H1 (cell line): ENCODE measurements around the gene NR5A2. TPM values are rescaled to one million over a fixed set of nuclear protein-coding genes. Genes with fewer than 3 reads are reported as not detected.
A peak's percentile ranks its signal among the peaks of the same experiment; 100 is the strongest.

Source experiments
- CTCF ChIA-PET: fragments of 300-600 bp; sonication (Branson Sonifier 250); formaldehyde crosslinking; loops from one replicate; lab custom pipeline; 2021; ENCODE audit not compliant: partially characterized antibody; lab: Charles Lee
- POLR2A ChIA-PET: fragments of 300-600 bp; sonication (Branson Sonifier 250); formaldehyde crosslinking; loops from one replicate; lab custom pipeline; 2021; ENCODE audit warnings: inconsistent platforms; ENCODE audit not compliant: partially characterized antibody; lab: Charles Lee
- DNase-seq, 2 experiments: peaks; one replicate each; pipeline versions ENCODE4 v3.0.0 to v3.0.0-alpha.2; 2010 to 2022; ENCODE audit warnings: low spot score in 2 of 2, low read depth in 1 of 2, mixed read lengths in 1 of 2
- FAIRE-seq: peaks from 2 replicates; lab custom pipeline; 2011; peaks lifted over from hg19 to GRCh38; lab: Jason Lieb, UNC
- H2AFZ ChIP-seq: 2 replicates; pipeline ENCODE4 v1.8.1; 2012; ENCODE audit warnings: low read length, inconsistent platforms
- H2AK5ac ChIP-seq: 2 replicates; pipeline ENCODE4 v1.6.1; 2013; ENCODE audit warnings: low read depth, low read length
- H2BK120ac ChIP-seq: replicated peaks from 2 replicates; pipeline ENCODE3; 2013; ENCODE audit warnings: low read depth, low read length, inconsistent platforms
- H2BK12ac ChIP-seq: 2 replicates; pipeline ENCODE4 v1.6.1; 2013; ENCODE audit warnings: low read depth, low read length
- H2BK15ac ChIP-seq: 2 replicates; pipeline ENCODE4 v1.6.1; 2013; ENCODE audit warnings: low read length
- H2BK20ac ChIP-seq: 2 replicates; pipeline ENCODE4 v1.6.1; 2013; ENCODE audit warnings: low read length
- H2BK5ac ChIP-seq: 2 replicates; pipeline ENCODE4 v1.6.1; 2013; ENCODE audit warnings: low read depth, low read length
- H3K14ac ChIP-seq: 2 replicates; pipeline ENCODE4 v1.6.1; 2013; ENCODE audit warnings: inconsistent platforms; ENCODE audit not compliant: insufficient read length
- H3K18ac ChIP-seq: 2 replicates; pipeline ENCODE4 v1.6.1; 2013; ENCODE audit warnings: low read length; ENCODE audit errors: extremely low read depth
- H3K23ac ChIP-seq: 2 replicates; pipeline ENCODE4 v1.6.1; 2013; ENCODE audit warnings: inconsistent platforms; ENCODE audit not compliant: insufficient read length
- H3K23me2 ChIP-seq: 2 replicates; pipeline ENCODE4 v1.6.1; 2013; ENCODE audit warnings: low read depth, low read length
- H3K27ac ChIP-seq: 2 replicates; pipeline ENCODE4 v1.6.1; 2011; ENCODE audit warnings: low read depth, low read length, inconsistent platforms
- H3K27me3 ChIP-seq, 4 experiments: replicated peaks in 1 of 4; 1 replicate in 1 of 4; 2 replicates in 3 of 4; pipeline versions ENCODE4 v1.6.1 to v1.8.1; 2011 to 2013; ENCODE audit warnings: low read length in 3 of 4, mild to moderate bottlenecking in 3 of 4, inconsistent platforms in 2 of 4, mixed read lengths in 2 of 4, moderate library complexity in 1 of 4; ENCODE audit not compliant: control insufficient read depth in 3 of 4, insufficient read depth in 3 of 4; ENCODE audit errors: extremely low read depth in 1 of 4
- H3K36me3 ChIP-seq, 4 experiments: 2 replicates each; pipeline versions ENCODE4 v1.6.1 to v1.8.1; 2011 to 2013; ENCODE audit warnings: mild to moderate bottlenecking in 4 of 4, low read length in 3 of 4, moderate library complexity in 2 of 4, control low read depth in 1 of 4, inconsistent platforms in 1 of 4; ENCODE audit not compliant: insufficient read depth in 4 of 4, control insufficient read depth in 2 of 4
- H3K4ac ChIP-seq: replicated peaks from 2 replicates; pipeline ENCODE3; 2013; ENCODE audit warnings: low read length, low read depth, mixed read lengths, inconsistent platforms; ENCODE audit not compliant: insufficient read length
- H3K4me1 ChIP-seq, 4 experiments: replicated peaks in 1 of 4; 1 replicate in 1 of 4; 2 replicates in 3 of 4; pipeline versions ENCODE4 v1.6.1 to v1.8.1; 2011 to 2013; ENCODE audit warnings: low read length in 3 of 4, inconsistent platforms in 2 of 4, mixed read lengths in 1 of 4; ENCODE audit not compliant: insufficient read depth in 4 of 4, control insufficient read depth in 3 of 4
- H3K4me2 ChIP-seq, 2 experiments: 2 replicates each; pipeline versions ENCODE4 v1.6.1 to v1.8.1; 2011 to 2013; ENCODE audit warnings: low read depth in 2 of 2, low read length in 2 of 2, control low read depth in 1 of 2, inconsistent platforms in 1 of 2, mild to moderate bottlenecking in 1 of 2; ENCODE audit not compliant: insufficient read depth in 1 of 2
- H3K4me3 ChIP-seq, 4 experiments: fragments of 200-600, 300-600 bp in 1 of 4; sonication (generic), shearing (Covaris generic), sonication (Bioruptor Twin) in 1 of 4; 2 replicates each; pipeline versions ENCODE4 v1.5.1 to v1.8.1; 2011 to 2016; ENCODE audit warnings: low read length in 4 of 4, low read depth in 3 of 4, control low read depth in 2 of 4, inconsistent platforms in 2 of 4, mild to moderate bottlenecking in 2 of 4, mixed read lengths in 1 of 4, moderate library complexity in 1 of 4; ENCODE audit not compliant: insufficient read depth in 2 of 4; ENCODE audit errors: extremely low read depth in 1 of 4
- H3K56ac ChIP-seq: replicated peaks from 2 replicates; pipeline ENCODE3; 2013; ENCODE audit warnings: low read depth, mild to moderate bottlenecking, mixed read lengths, low read length, inconsistent platforms; ENCODE audit not compliant: insufficient read length
- H3K79me1 ChIP-seq: 2 replicates; pipeline ENCODE4 v1.6.1; 2013; ENCODE audit warnings: low read depth, low read length, control low read depth
- H3K79me2 ChIP-seq, 2 experiments: 2 replicates each; pipeline versions ENCODE4 v1.6.1 to v1.8.1; 2012 to 2013; ENCODE audit warnings: low read length in 2 of 2, mild to moderate bottlenecking in 2 of 2, inconsistent platforms in 1 of 2; ENCODE audit not compliant: insufficient read depth in 2 of 2, control insufficient read depth in 1 of 2
- H3K9ac ChIP-seq, 4 experiments: replicated peaks in 1 of 4; 1 replicate in 1 of 4; 2 replicates in 3 of 4; pipeline versions ENCODE4 v1.6.1 to v1.8.1; 2011 to 2013; ENCODE audit warnings: low read depth in 3 of 4, low read length in 3 of 4, control low read depth in 2 of 4, mild to moderate bottlenecking in 2 of 4, moderate library complexity in 2 of 4, inconsistent platforms in 1 of 4; ENCODE audit errors: extremely low read depth in 1 of 4
- H3K9me3 ChIP-seq, 2 experiments: 2 replicates each; pipeline versions ENCODE4 v1.6.1 to v1.8.1; 2012 to 2013; ENCODE audit warnings: mild to moderate bottlenecking in 2 of 2, moderate library complexity in 2 of 2, control low read depth in 1 of 2, inconsistent platforms in 1 of 2, low read depth in 1 of 2, low read length in 1 of 2, mixed read lengths in 1 of 2; ENCODE audit not compliant: insufficient read depth in 2 of 2
- H4K20me1 ChIP-seq, 2 experiments: replicated peaks in 1 of 2; 2 replicates each; pipeline versions ENCODE3 to v1.8.1; 2011 to 2013; ENCODE audit warnings: inconsistent platforms in 2 of 2, low read length in 2 of 2, mild to moderate bottlenecking in 1 of 2; ENCODE audit not compliant: insufficient read depth in 2 of 2, control insufficient read depth in 1 of 2
- H4K5ac ChIP-seq: 2 replicates; pipeline ENCODE4 v1.6.1; 2013; ENCODE audit warnings: low read length, low read depth, mixed read lengths, inconsistent platforms; ENCODE audit not compliant: insufficient read length
- H4K8ac ChIP-seq: 2 replicates; pipeline ENCODE4 v1.8.0; 2013; ENCODE audit warnings: mild to moderate bottlenecking, moderate library complexity, low read length, inconsistent platforms; ENCODE audit not compliant: insufficient read depth; ENCODE audit errors: extremely low read depth
- H4K91ac ChIP-seq: replicated peaks from 2 replicates; pipeline ENCODE3; 2013; ENCODE audit warnings: low read length, mixed read lengths, inconsistent platforms; ENCODE audit not compliant: insufficient read length
- BRCA1 ChIP-seq: IDR thresholded peaks from 2 replicates; pipeline ENCODE4 v1.6.1; 2012; ENCODE audit warnings: low read depth, low read length, improper control_type of control experiment
- CBX5 ChIP-seq: fragments of 300-800, 300-1000 bp; sonication (generic); IDR thresholded peaks from 2 replicates; pipeline ENCODE4 v1.7.1; 2016; ENCODE audit warnings: antibody characterized with exemption, low read length, low read depth
- EGR1 ChIP-seq: IDR thresholded peaks from 2 replicates; pipeline ENCODE4 v1.6.1; 2011; ENCODE audit warnings: low read depth, low read length, borderline replicate concordance
- EZH2 ChIP-seq: fragments of 200-600 bp; sonication (generic); IDR thresholded peaks from 2 replicates; pipeline ENCODE4 v1.7.1; 2012; ENCODE audit warnings: low read depth, mild to moderate bottlenecking, moderate library complexity, low read length, inconsistent platforms; ENCODE audit not compliant: severe bottlenecking
- JUN ChIP-seq: IDR thresholded peaks from 2 replicates; pipeline ENCODE4 v1.6.1; 2011; ENCODE audit warnings: low read depth, mild to moderate bottlenecking, improper control_type of control experiment, low read length
- PHF8 ChIP-seq: fragments of 200-600 bp; sonication (generic); conservative IDR thresholded peaks from 2 replicates; pipeline ENCODE4 v1.7.1; 2012; ENCODE audit warnings: low read depth, mild to moderate bottlenecking, inconsistent platforms, low read length, moderate library complexity
- POLR2AphosphoS5 ChIP-seq: IDR thresholded peaks from 2 replicates; pipeline ENCODE4 v1.6.1; 2011; ENCODE audit warnings: low read depth, low read length
- SP2 ChIP-seq: IDR thresholded peaks from 2 replicates; pipeline ENCODE4 v1.6.1; 2012; ENCODE audit warnings: mild to moderate bottlenecking, low read length, inconsistent platforms
- SP4 ChIP-seq: IDR thresholded peaks from 2 replicates; pipeline ENCODE4 v1.6.1; 2012; ENCODE audit warnings: low read length, inconsistent platforms
- SUZ12 ChIP-seq: fragments of 200-600 bp; sonication (generic); IDR thresholded peaks from 2 replicates; pipeline ENCODE4 v1.6.1; 2012; ENCODE audit warnings: mild to moderate bottlenecking, inconsistent platforms, low read length, moderate library complexity, mixed read lengths
- TCF12 ChIP-seq: IDR thresholded peaks from 2 replicates; pipeline ENCODE4 v1.6.1; 2011; ENCODE audit warnings: low read depth, mild to moderate bottlenecking, low read length
- whole genome bisulfite sequencing, 2 experiments: shearing (Covaris generic) in 1 of 2; methylation state at CpG; one replicate each; pipeline versions ENCODE4 v1.1.6 to v1.1.7; 2013 to 2015; ENCODE audit warnings: low lambda C conversion rate in 2 of 2, mixed read lengths in 2 of 2, inconsistent platforms in 1 of 2, low coverage in 1 of 2, missing lambda C conversion rate in 1 of 2; ENCODE audit not compliant: insufficient replicate concordance in 2 of 2, insufficient coverage in 1 of 2, insufficient read length in 1 of 2; ENCODE audit errors: extremely low coverage in 1 of 2, missing lambda C conversion rate in 1 of 2; 5-methylcytosine and 5-hydroxymethylcytosine counted together
- polyA plus RNA-seq, 7 experiments: library from polyadenylated mRNA; depleted of rRNA in 3 of 7; stranded (reverse) in 5 of 7; unstranded in 2 of 7; fragments of >200 nt in 5 of 7; fragments of 200-250 nt in 2 of 7; gene quantifications; 1 replicate in 5 of 7; 2 replicates in 1 of 7; 4 replicates in 1 of 7; pipeline versions ENCODE4 v1.2.1 to v1.2.3, GENCODE V29; 2011 to 2013; ENCODE audit warnings: missing spikeins in 2 of 7, mixed read lengths in 2 of 7
- total RNA-seq: library from RNA; stranded (reverse); fragmentation: NEBNext Ultra II Directional; extraction: Animal tissue kit (Norgen Biotek cat#: 25700); gene quantifications from 2 replicates; pipeline ENCODE4 v1.2.1, GENCODE V29; 2021

The NR5A2 gene
- total and polyA plus RNA-seq, 2 of the 8 experiments (the other 6 are each of a cell fraction or from before 2014, with no cell fraction given), result 1.7 to 11.6 TPM

DNA sequence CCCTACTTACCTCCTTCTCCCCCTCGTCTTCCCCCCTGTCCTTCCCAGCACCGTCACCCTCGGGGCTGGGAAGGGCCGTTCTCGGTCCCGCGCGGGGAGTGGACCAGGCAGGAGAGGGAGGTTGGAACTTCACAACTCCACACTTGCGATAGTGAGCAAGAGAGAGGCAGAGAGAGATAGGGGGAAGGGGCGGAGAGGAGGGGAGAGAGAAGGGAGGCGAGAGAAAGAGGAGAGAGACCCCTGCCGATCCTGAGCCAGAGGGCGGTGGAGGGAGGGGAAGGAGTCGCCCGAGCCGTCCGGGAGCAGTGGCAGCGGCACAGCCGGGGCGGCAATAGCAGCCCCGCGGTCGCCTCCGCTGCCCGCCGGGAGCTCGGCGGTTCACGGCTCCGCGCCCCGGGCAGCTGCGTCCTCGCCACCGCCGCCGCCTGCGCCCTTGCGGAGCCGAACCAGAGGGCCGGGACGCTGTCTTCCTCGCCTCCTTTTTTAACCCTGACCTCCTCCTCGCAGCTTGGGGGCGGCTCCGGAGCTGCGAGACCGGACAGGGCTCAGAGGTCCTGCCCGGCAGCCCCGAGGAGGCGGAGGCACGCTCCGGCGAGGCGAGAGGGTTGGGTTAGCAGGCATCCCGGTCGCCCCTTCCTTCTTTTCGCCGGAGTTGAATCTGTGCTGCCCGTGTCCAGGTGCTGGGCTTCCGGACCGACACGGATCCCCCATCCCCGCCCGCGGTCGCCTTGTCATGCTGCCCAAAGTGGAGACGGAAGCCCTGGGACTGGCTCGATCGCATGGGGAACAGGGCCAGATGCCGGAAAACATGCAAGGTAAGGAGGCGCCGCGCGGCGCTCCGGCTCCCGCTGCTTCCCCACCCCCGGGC lies 11.7 kb downstream of the NR5A2 start:
- Histone ChIP-seq H3K23ac (no peak overlapping the region), H2BK12ac (peak overlapping the region; percentile 80; the same call in 1 of the 2 replicates), H2BK20ac (no peak overlapping the region; the same call in 1 of the 2 replicates), H4K20me1 (peaks cover 0 to 2% of the 10 kb centered on the region in 2 experiments), H2AFZ (peak overlapping the region; percentile 83; the same call in 1 of the 2 replicates), H3K4me2 (peak overlapping the region; percentile 83 to 98), H3K79me1 (no peaks in the 10 kb centered on the region; the same call in 1 of the 2 replicates), H4K8ac (peak overlapping the region; percentile 52), H2AK5ac (no peak overlapping the region), H4K5ac (peak overlapping the region; percentile 57), H3K4ac (no peak overlapping the region), H2BK15ac (0 out of 2 replicates have a peak overlapping the region, but pooled peaks have one; percentile 65), H4K91ac (peak overlapping the region; percentile 71), H3K27me3 (peaks cover 28 to 88% (median 74%) of the 10 kb centered on the region in 4 experiments; a peak in 6 of 7 replicates), H3K4me1 (peaks cover 5 to 25% (median 11%) of the 10 kb centered on the region in 4 experiments), H3K79me2 (no peaks in the 10 kb centered on the region; a peak in 1 of 4 replicates), H3K36me3 (no peaks in the 10 kb centered on the region), H3K9ac (peak overlapping the region in 3 of 4 experiments; percentile 15 to 31 (median 22); a peak in 4 of 7 replicates), H3K23me2 (peaks cover 53% of the 10 kb centered on the region), H3K9me3 (no peaks in the 10 kb centered on the region), H2BK5ac (peak overlapping the region; percentile 93; the same call in 1 of the 2 replicates), H3K14ac (no peak overlapping the region), H3K4me3 (peak overlapping the region; percentile 49 to 88 (median 74)), H3K56ac (peak overlapping the region; percentile 63), H3K27ac (peak overlapping the region; percentile 17; the same call in 1 of the 2 replicates), H2BK120ac (no peak overlapping the region), H3K18ac (peak overlapping the region; percentile 60; the same call in 1 of the 2 replicates)
- CTCF ChIA-PET, result interaction anchor here (1.0 to 1.9 kb wide), 3 partner anchors 9 to 14 kb away, joined by 3 to 5 read pairs (median 5); no protein-coding TSS in a partner anchor
- FAIRE-seq (no peak), DNase-seq (peak in 1 of 2 experiments; percentile 89)
- 0% methylated on average over 44 of the region's 79 CpGs; no CpG with 5 or more reads in 1 of the 2 experiments for WGBS, 2 experiments
- POLR2A ChIA-PET, result interaction anchor here (2.9 to 6.5 kb wide), 2 partner anchors 9 kb away, joined by 13 to 36 read pairs; no protein-coding TSS in a partner anchor
- TF ChIP-seq TCF12, result no peak
- 0 out of 2 replicates have a peak, but pooled peaks have one; percentile 15 for TF ChIP-seq PHF8
- TF ChIP-seq POLR2AphosphoS5, result no peak
- TF ChIP-seq CBX5, result no peak
- TF ChIP-seq SP4, result no peak
- TF ChIP-seq SP2, result no peak
- peak; percentile 73 for TF ChIP-seq EGR1
- TF ChIP-seq SUZ12, result peak; percentile 76
- TF ChIP-seq JUN, result no peak
- TF ChIP-seq EZH2, result no peak
- no peak for TF ChIP-seq BRCA1
